OCI-LY3 (cell line): Measurements from ENCODE around the gene SERGEF.

Source experiments
- EZH2phosphoT487 ChIP-seq: fragments of 200-600 bp; shearing (Covaris generic); IDR thresholded peaks from 2 replicates; pipeline ENCODE4 v1.6.1; 2018; ENCODE audit warnings: antibody characterized with exemption, mixed run types, low read depth
- TF ChIP-seq, protein P1 (sequence below): fragments of 200-600, 300-600 bp; sonication (generic); IDR thresholded peaks from 2 replicates; pipeline ENCODE4 v1.5.1; 2014; ENCODE audit warnings: antibody characterized with exemption, low read length, low read depth

DNA sequence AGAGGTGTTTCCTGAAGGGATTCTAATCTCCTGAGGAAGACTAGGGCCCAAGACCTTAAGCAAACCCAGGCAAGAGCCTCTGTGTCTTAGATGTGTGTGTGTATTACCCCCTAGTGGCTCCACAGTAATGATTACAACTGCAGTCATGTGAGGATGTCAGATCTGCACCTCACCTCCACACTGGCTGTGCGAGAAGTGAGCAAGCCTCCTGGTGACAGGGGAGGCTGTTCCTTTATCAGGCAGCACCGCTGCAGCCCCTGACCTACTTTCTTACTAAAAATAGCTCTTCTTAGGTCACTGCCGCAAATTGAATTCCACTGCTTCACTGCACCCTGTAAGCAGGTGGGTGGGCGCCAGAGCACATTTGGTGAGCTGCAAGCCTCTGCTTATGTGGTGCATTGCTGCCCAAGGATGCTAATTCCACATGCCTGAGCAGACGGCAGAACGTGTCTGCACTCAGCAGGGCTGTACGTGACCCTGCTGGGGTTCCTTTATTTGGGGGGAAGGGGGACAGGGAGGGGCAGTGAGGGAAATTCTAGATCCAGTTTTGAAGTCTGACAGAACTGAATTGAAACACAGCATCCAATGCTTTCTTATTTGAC lies 165.9 kb downstream of the SERGEF start:
- TF ChIP-seq EZH2phosphoT487, result no peak
- TF ChIP-seq, protein P1, sequence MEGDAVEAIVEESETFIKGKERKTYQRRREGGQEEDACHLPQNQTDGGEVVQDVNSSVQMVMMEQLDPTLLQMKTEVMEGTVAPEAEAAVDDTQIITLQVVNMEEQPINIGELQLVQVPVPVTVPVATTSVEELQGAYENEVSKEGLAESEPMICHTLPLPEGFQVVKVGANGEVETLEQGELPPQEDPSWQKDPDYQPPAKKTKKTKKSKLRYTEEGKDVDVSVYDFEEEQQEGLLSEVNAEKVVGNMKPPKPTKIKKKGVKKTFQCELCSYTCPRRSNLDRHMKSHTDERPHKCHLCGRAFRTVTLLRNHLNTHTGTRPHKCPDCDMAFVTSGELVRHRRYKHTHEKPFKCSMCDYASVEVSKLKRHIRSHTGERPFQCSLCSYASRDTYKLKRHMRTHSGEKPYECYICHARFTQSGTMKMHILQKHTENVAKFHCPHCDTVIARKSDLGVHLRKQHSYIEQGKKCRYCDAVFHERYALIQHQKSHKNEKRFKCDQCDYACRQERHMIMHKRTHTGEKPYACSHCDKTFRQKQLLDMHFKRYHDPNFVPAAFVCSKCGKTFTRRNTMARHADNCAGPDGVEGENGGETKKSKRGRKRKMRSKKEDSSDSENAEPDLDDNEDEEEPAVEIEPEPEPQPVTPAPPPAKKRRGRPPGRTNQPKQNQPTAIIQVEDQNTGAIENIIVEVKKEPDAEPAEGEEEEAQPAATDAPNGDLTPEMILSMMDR, result peak; percentile 10
